ENCODE results near the gene SNRPB2. TPM values are rescaled to one million over a fixed set of nuclear protein-coding genes. Genes with fewer than 3 reads are reported as not detected.

SNRPB2 gene
- polyA plus RNA-seq, 3 donors = 100 to 132 (median 116) TPM

- no peak for DNase-seq (ENCODE audit: extremely low read depth in 1 of 11, low read depth in 9 of 11, low spot score in 4 of 11)
These were observed 20.8 kb upstream of the SNRPB2 start for GRCh38 chr20:16709017-16709416.

- no peak for DNase-seq (ENCODE audit: extremely low read depth in 1 of 11, low read depth in 9 of 11, low spot score in 4 of 11)
These were observed 19.0 kb upstream of the SNRPB2 start for GRCh38 chr20:16710781-16711180.

- DNase-seq (ENCODE audit: extremely low read depth in 1 of 11, low read depth in 9 of 11, low spot score in 4 of 11) = no peak
These were observed 18.1 kb upstream of the SNRPB2 start for GRCh38 chr20:16711661-16712258.

GRCh38 chr20:16712511-16712947, 17.3 kb upstream of the SNRPB2 start:
- no peak for DNase-seq (ENCODE audit: extremely low read depth in 1 of 11, low read depth in 9 of 11, low spot score in 4 of 11)

GRCh38 chr20:16713066-16713465, 16.8 kb upstream of the SNRPB2 start:
- DNase-seq (ENCODE audit: extremely low read depth in 1 of 11, low read depth in 9 of 11, low spot score in 4 of 11) = no peak

GRCh38 chr20:16714242-16714641, 15.6 kb upstream of the SNRPB2 start:
- DNase-seq (ENCODE audit: extremely low read depth in 1 of 11, low read depth in 9 of 11, low spot score in 4 of 11) = no peak

- DNase-seq (ENCODE audit: extremely low read depth in 1 of 11, low read depth in 9 of 11, low spot score in 4 of 11) = no peak
These were observed 15.1 kb upstream of the SNRPB2 start for GRCh38 chr20:16714751-16715150.

GRCh38 chr20:16719421-16719820, 10.4 kb upstream of the SNRPB2 start:
- no peak for DNase-seq (ENCODE audit: extremely low read depth in 1 of 11, low read depth in 9 of 11, low spot score in 4 of 11)

- no peak for DNase-seq (ENCODE audit: extremely low read depth in 1 of 11, low read depth in 9 of 11, low spot score in 4 of 11)
These were observed 746 bp upstream of the SNRPB2 start for GRCh38 chr20:16729080-16729479.

GRCh38 chr20:16732506-16733152, 2.8 kb downstream of the SNRPB2 start:
- no peak for DNase-seq (ENCODE audit: extremely low read depth in 1 of 11, low read depth in 9 of 11, low spot score in 4 of 11)

GRCh38 chr20:16740365-16741072, 10.7 kb downstream of the SNRPB2 start:
- DNase-seq (ENCODE audit: extremely low read depth in 1 of 11, low read depth in 9 of 11, low spot score in 4 of 11) = no peak

GRCh38 chr20:16744178-16744807, 14.5 kb downstream of the SNRPB2 start:
- DNase-seq (ENCODE audit: extremely low read depth in 1 of 11, low read depth in 9 of 11, low spot score in 4 of 11) = no peak

GRCh38 chr20:16745204-16745603, 15.4 kb downstream of the SNRPB2 start:
- no peak for DNase-seq (ENCODE audit: extremely low read depth in 1 of 11, low read depth in 9 of 11, low spot score in 4 of 11)

GRCh38 chr20:16747291-16747811, 17.5 kb downstream of the SNRPB2 start:
- no peak for DNase-seq (ENCODE audit: extremely low read depth in 1 of 11, low read depth in 9 of 11, low spot score in 4 of 11)

GRCh38 chr20:16748308-16748900, 18.6 kb downstream of the SNRPB2 start, which contains the start of gene OTOR:
TSS of gene OTOR (plus strand) at chr20:16748358. CDS start at chr20:16748402, 44 bp downstream.
- DNase-seq (ENCODE audit: extremely low read depth in 1 of 11, low read depth in 9 of 11, low spot score in 4 of 11) = no peak

- no peak for DNase-seq (ENCODE audit: extremely low read depth in 1 of 11, low read depth in 9 of 11, low spot score in 4 of 11)
These were observed 19.7 kb downstream of the SNRPB2 start for GRCh38 chr20:16749573-16749972.

- DNase-seq (ENCODE audit: extremely low read depth in 1 of 11, low read depth in 9 of 11, low spot score in 4 of 11) = no peak
These were observed 22.3 kb downstream of the SNRPB2 start for GRCh38 chr20:16752082-16752481.

- DNase-seq (ENCODE audit: extremely low read depth in 1 of 11, low read depth in 9 of 11, low spot score in 4 of 11) = no peak
These were observed 23.1 kb downstream of the SNRPB2 start for GRCh38 chr20:16752901-16753300.

- no peak for DNase-seq (ENCODE audit: extremely low read depth in 1 of 11, low read depth in 9 of 11, low spot score in 4 of 11)
These were observed 28.8 kb downstream of the SNRPB2 start for GRCh38 chr20:16758454-16759180.
